GM18858 (cell line): ENCODE measurements around the gene NHLRC2.
"Not testable (repeated sequence)": the region's sequence is repeated elsewhere in the genome, so short reads cannot be mapped to it uniquely, and the experiment has no call there.

Source experiments
- ATAC-seq: cut with Tn5 transposase; IDR thresholded peaks from one replicate; pipeline ENCODE4 v1.9.1; 2021; ENCODE audit not compliant: unreplicated experiment

Gene NHLRC2

DNA sequence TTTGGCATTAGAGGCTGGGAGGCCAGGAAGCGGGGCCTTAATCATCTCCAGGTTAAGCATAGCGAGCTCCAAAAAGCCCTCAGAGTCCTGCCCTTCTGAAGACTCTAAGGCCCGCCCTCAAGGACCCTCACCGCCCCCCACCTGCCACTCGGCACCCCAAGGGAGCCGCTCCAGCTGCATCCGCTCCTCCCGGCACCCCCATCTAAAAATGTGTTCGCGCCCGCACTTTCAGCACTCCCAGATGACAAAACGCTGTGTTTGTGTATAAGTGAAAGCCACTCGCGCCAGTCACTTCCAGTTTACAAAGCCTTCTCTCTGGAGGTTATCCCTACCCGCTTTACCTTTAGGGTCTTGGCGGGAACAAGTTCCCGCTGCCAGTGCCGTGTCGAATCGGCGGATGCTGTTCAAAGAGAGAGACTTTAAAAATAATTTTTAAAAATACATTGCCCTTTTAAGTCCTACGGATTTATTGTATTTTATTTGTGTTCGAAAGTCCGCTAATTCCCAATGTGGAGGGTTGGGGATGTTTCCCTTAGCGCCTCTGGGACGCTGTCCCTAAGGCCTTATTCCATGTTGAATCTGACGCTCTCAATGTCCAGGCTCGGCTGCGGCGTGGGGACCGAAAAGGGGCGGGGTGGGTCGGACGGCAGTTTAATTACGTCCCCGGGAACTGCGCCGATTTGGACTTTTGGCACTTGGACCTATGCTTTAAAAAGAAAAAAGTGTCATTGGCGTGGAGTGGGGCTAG is at the start of gene NHLRC2, which contains the start of gene DCLRE1A:
TSS of gene NHLRC2 (plus strand) at position 649 of the 748 bp plus-strand sequence. CDS start 212 bp downstream, outside the sequence.
TSS of gene DCLRE1A (minus strand) at position 70 of the 748 bp plus-strand sequence. CDS start 900 bp downstream, outside the sequence.
- no peak for ATAC-seq

GRCh38 chr10:113806503-113806902 is 48.0 kb upstream of the NHLRC2 start:
- ATAC-seq = no peak

DNA sequence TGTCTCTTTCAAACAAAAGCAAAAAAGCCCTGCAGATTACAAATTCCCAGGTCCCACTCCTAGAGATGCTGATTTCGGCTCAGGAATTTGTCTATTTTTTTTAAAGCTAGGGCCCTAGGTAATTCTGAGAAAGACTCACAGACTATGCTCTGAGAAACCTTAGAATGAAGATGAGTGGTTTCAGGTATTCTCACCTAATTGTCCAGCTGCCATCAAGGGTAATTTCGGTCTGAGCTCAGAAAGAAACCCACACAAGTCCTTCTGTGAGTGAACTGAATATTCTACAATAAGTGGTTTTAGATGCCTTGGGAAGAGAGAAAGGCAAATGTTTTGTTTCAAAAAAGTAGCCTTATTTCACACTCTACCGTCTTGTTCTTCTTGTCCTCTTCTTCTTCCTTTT is 46.3 kb upstream of the NHLRC2 start:
- ATAC-seq = no peak

- ATAC-seq = not testable (repeated sequence)
Observed at GRCh38 chr10:113814700-113815099, 39.8 kb upstream of the NHLRC2 start.

GRCh38 chr10:113819989-113820388 is 34.5 kb upstream of the NHLRC2 start:
- no peak for ATAC-seq

DNA sequence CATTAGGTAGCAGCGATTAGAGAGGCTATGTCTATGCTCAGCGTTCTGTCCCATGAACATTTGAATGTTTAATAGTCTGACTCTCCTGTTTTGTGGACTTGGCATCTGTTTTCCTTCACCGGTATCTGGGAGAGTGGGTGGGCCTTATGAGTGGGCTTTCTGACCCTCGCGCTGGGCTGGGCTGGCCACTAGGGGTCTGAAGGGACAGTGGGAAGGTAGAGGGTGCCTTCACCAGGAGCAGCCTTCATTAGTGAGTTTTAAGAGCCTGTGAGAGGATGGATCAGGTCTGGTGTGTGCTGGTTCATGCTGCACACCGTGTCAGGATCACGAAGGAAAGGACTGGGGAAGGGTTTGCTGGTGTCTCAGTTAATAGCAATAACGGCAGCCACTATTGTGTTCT is 34.0 kb upstream of the NHLRC2 start:
- no peak for ATAC-seq

GRCh38 chr10:113821306-113821705 is 33.2 kb upstream of the NHLRC2 start:
- not testable (repeated sequence) for ATAC-seq

DNA sequence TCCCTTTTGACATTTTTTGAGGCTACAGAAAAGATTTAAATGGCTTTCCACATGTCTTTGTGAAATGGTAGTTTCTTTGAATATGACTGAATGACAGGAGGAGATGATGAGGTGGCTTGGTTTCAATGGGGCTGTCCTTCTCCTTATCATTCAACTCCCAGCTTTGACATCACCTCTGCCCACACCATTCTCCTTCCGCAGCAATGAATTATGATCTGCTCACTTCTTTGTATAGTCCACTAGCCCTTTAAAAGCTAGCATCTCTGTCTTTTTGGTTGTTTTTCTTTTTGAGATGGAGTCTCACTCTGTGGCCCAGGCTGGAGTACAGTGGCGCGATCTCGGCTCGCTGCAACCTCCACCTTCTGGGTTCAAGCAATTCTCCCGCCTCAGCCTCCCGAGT is 32.3 kb upstream of the NHLRC2 start:
- ATAC-seq = no peak

GRCh38 chr10:113823389-113823788 is 31.1 kb upstream of the NHLRC2 start:
- no peak for ATAC-seq

GRCh38 chr10:113825791-113826190 is 28.7 kb upstream of the NHLRC2 start:
- no peak for ATAC-seq

DNA sequence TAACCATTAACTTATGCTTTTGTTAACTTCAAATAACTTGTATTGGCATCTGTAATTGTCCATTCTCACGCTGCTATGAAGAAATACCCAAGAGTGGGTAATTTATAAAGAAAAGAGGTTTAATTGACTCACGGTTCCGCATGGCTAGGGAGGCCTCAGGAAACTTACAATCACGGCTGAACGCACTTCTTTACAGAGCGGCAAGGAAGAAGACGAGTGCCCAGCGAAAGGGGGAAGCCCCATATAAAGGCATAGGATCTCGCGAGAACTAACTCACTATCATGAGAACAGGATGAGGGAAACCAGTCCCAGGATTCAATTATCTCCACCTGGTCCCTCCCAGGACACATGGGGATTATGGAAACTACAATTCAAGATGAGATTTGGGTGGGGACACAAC is 25.9 kb upstream of the NHLRC2 start:
- not testable (repeated sequence) for ATAC-seq

DNA sequence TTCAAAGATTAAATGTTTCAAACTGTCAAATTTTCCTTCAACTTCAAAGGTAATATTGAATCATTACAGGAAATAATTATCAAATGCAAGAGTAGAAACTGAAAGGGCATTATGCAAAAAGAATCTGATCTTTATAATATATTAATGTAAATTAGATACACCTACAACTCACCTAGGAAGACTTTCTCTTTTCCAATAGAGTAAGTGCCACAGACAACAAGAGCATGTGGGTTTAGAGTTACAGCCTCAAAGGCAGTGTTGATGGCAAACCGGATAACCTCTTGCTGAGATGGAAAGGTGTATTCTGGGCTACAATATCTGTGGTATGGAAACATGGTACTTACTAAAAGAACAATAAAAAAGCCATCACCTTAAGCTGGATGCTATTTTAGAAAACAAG is 12.3 kb upstream of the NHLRC2 start:
- ATAC-seq = no peak

DNA sequence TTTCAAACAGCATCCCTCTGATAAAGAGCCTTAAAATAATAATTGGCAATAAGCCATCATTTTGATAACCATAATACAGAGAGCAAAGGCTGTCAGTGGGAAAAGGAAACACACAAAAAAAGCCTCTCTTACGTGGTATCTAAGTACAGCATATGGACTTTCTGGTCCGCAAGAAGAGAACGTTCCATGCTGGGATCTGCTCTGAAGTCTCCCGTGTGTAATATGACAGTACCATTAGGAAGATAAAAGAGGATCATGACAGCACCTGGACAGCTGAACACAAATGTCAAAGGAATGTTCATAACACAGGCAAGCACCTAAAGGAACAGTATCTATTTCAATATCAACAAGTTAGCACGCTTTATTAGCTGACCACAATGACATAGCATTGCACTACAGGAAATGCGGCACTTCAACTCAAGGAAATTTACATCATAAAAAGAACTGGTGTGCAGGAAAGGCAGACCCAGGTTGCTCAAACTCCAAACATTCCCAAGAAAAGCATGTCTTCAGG is 10.4 kb upstream of the NHLRC2 start:
- ATAC-seq = no peak

- ATAC-seq = no peak
Observed at GRCh38 chr10:113846036-113846435, 8.4 kb upstream of the NHLRC2 start.

- ATAC-seq = no peak
Observed at GRCh38 chr10:113849140-113849803, 5.2 kb upstream of the NHLRC2 start.

DNA sequence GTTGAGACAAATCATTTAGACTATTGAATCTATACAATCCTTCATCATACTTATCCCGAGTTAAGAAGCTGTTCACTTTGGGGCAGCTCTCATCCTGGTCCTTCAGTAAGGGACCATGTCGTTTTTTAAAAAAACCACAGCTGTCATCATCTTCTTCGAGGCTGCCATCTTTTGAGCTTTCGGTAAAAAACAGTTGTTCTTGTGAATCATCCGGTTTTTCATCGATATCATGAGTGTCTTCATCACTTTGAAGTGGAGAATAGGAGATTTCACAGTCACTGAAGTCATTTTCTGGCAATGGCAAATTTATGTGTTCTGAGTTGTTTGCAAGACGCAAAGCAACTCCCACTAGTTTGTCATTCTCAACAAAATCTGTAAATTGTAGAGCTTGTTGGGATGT is 4.5 kb upstream of the NHLRC2 start:
- no peak for ATAC-seq

- no peak for ATAC-seq
Observed at GRCh38 chr10:113853578-113854012, 866 bp upstream of the NHLRC2 start.

DNA sequence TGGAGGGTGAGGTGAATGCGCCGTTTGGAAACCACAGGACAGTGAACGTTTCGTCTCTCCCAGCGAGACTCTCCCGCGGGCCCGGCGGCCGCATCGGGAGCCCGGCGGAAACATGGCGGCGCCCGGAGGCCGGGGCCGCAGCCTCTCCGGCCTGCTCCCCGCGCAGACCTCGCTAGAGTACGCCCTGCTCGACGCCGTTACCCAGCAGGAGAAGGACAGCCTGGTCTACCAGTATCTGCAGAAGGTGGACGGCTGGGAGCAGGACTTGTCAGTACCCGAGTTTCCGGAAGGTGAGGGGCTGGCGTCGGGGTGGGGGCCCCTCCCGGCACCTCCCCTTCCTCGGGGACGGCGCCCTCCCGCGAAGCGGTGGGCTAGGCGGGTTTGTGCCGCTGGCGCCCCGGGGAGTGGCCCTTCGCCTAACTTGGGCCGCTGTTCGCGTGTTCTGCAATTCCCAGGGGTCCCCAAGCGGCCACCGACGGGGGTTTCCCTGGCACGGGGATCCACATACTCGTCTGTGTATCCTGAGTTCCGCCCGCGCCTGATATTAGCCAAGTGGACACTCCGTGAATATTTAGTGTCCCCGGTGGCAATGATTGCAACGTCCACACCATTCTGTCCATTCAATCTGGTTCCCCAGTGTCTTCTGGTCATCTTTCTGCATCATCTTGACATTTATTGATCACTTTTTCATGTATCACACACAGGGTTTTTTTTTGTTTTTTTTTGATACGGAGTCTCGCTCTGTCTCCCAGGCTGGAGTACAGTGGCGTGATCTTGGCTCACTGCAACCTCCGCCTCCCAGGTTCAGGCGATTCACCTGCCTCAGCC is 514 bp downstream of the NHLRC2 start:
- no peak for ATAC-seq

DNA sequence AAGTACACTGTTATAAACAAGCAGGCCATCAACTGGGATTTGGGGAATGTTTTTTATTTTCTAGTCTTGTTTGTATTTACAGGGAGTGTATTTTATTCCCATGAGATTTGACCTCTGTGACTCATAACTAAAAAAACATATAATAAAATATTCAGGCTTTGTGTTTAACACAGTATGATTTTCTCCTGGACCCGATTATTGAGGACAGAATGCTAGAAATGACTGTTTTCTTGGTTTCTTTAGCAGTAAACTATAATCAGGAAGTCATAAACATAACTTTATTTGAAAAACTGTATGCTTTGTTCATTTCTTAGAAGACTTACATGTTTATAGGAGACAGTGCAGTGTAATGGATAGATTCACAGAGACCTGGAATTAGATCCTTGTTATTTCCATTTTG is 2.1 kb downstream of the NHLRC2 start:
- ATAC-seq = no peak

DNA sequence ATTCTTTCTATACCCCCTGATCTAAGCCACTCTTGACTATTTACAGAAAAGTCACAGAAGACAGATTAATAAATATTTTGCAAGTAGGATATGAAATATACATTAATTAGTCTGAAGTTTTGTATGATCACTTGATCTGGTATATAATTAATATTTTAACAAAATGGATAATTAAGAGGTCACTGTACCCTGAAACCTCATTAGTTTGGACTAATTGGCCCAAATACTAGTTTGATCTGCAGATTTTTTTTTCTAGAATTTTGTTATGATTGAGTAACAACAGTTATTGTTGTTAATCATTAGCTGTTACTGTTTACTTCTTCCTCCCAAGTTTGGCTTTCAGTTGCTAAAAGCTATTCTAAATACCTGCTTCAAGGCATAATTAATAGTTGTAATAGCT is 2.7 kb downstream of the NHLRC2 start:
- no peak for ATAC-seq

GRCh38 chr10:113858541-113858940 is 4.1 kb downstream of the NHLRC2 start:
- no peak for ATAC-seq
